Activated gamma-delta T cell treated with Interleukin-2 at 50 U/mL for 16 hours (primary cell): ENCODE data around the gene OSBPL10.

Experiments
- DNase-seq: peaks from one replicate; pipeline ENCODE4 v3.0.0-alpha.2; 2020

Gene OSBPL10

GRCh38 chr3:31766669-31767068, 214.4 kb downstream of the OSBPL10 start:
- DNase-seq = no peak

GRCh38 chr3:31765871-31766270, 215.2 kb downstream of the OSBPL10 start:
- no peak for DNase-seq

GRCh38 chr3:31763731-31764130, 217.3 kb downstream of the OSBPL10 start:
- DNase-seq = no peak

GRCh38 chr3:31762888-31763351, 218.1 kb downstream of the OSBPL10 start:
- no peak for DNase-seq

GRCh38 chr3:31762097-31762764, 218.8 kb downstream of the OSBPL10 start:
- no peak for DNase-seq

- no peak for DNase-seq
Observed at GRCh38 chr3:31760654-31761053, 220.4 kb downstream of the OSBPL10 start.

GRCh38 chr3:31758322-31758965, 222.6 kb downstream of the OSBPL10 start:
- DNase-seq = no peak

- no peak for DNase-seq
Observed at GRCh38 chr3:31755926-31756658, 225.0 kb downstream of the OSBPL10 start.

GRCh38 chr3:31754575-31755278, 226.3 kb downstream of the OSBPL10 start:
- DNase-seq = no peak

GRCh38 chr3:31753050-31753425, 228.0 kb downstream of the OSBPL10 start:
- DNase-seq = no peak

- no peak for DNase-seq
Observed at GRCh38 chr3:31752305-31753049, 228.6 kb downstream of the OSBPL10 start.

- DNase-seq = no peak
Observed at GRCh38 chr3:31750341-31750740, 230.7 kb downstream of the OSBPL10 start.

- DNase-seq = no peak
Observed at GRCh38 chr3:31748933-31749295, 232.1 kb downstream of the OSBPL10 start.

GRCh38 chr3:31748281-31748932, 232.7 kb downstream of the OSBPL10 start:
- DNase-seq = no peak

GRCh38 chr3:31747785-31748184, 233.3 kb downstream of the OSBPL10 start:
- no peak for DNase-seq

GRCh38 chr3:31744913-31745312, 236.1 kb downstream of the OSBPL10 start:
- DNase-seq = no peak

- DNase-seq = no peak
Observed at GRCh38 chr3:31743331-31744089, 237.6 kb downstream of the OSBPL10 start.

- DNase-seq = no peak
Observed at GRCh38 chr3:31740397-31740796, 240.7 kb downstream of the OSBPL10 start.

- no peak for DNase-seq
Observed at GRCh38 chr3:31738412-31738811, 242.7 kb downstream of the OSBPL10 start.

- no peak for DNase-seq
Observed at GRCh38 chr3:31735667-31736066, 245.4 kb downstream of the OSBPL10 start.

- no peak for DNase-seq
Observed at GRCh38 chr3:31733234-31733667, 247.8 kb downstream of the OSBPL10 start.
